Trophoblast cell (in vitro differentiated cells and primary cell): Measurements from ENCODE around the gene HSD17B14.

ENCODE experiments used
- DNase-seq, 2 donors: peaks; one replicate each; pipeline ENCODE4 v3.0.0-alpha.2; 2016
- H2AFZ ChIP-seq: 2 replicates; pipeline ENCODE4 v1.6.1; 2013; ENCODE audit warnings: low read length, moderate library complexity, mild to moderate bottlenecking; ENCODE audit not compliant: insufficient read depth, poor library complexity
- H2AK5ac ChIP-seq: 2 replicates; pipeline ENCODE4 v1.6.1; 2013; ENCODE audit warnings: mild to moderate bottlenecking, low read length
- H2BK120ac ChIP-seq: 2 replicates; pipeline ENCODE4 v1.6.1; 2013; ENCODE audit warnings: low read length, mild to moderate bottlenecking, moderate library complexity; ENCODE audit not compliant: insufficient read depth, poor library complexity
- H2BK12ac ChIP-seq: 2 replicates; pipeline ENCODE4 v1.6.1; 2013; ENCODE audit warnings: mild to moderate bottlenecking, low read length, moderate library complexity
- H2BK5ac ChIP-seq: 2 replicates; pipeline ENCODE4 v1.6.1; 2013; ENCODE audit warnings: low read length, low read depth, moderate library complexity, mild to moderate bottlenecking; ENCODE audit not compliant: poor library complexity
- H3K14ac ChIP-seq: 2 replicates; pipeline ENCODE4 v1.6.1; 2013; ENCODE audit warnings: mild to moderate bottlenecking, low read length
- H3K18ac ChIP-seq: 2 replicates; pipeline ENCODE4 v1.6.1; 2013; ENCODE audit warnings: mild to moderate bottlenecking, low read length
- H3K23ac ChIP-seq: 2 replicates; pipeline ENCODE4 v1.6.1; 2013; ENCODE audit warnings: low read length
- H3K27ac ChIP-seq: 2 replicates; pipeline ENCODE4 v1.5.1; 2013; ENCODE audit warnings: low read depth, mild to moderate bottlenecking, inconsistent platforms, low read length, moderate library complexity
- H3K27me3 ChIP-seq: 2 replicates; pipeline ENCODE4 v1.6.1; 2013; ENCODE audit warnings: inconsistent platforms, mild to moderate bottlenecking, low read length, moderate library complexity; ENCODE audit not compliant: insufficient read depth
- H3K36me3 ChIP-seq, 2 experiments: 1 replicate in 1 of 2; 2 replicates in 1 of 2; pipeline ENCODE4 v1.6.1; 2013; ENCODE audit warnings: low read length in 2 of 2, mild to moderate bottlenecking in 2 of 2, moderate library complexity in 1 of 2; ENCODE audit not compliant: insufficient read depth in 2 of 2, control insufficient read depth in 1 of 2
- H3K4ac ChIP-seq: 2 replicates; pipeline ENCODE4 v1.6.1; 2013; ENCODE audit warnings: low read depth, mild to moderate bottlenecking, low read length, moderate library complexity
- H3K4me1 ChIP-seq, 2 experiments: 1 replicate in 1 of 2; 2 replicates in 1 of 2; pipeline ENCODE4 v1.6.1; 2013; ENCODE audit warnings: low read length in 2 of 2, mild to moderate bottlenecking in 2 of 2, moderate library complexity in 1 of 2; ENCODE audit not compliant: insufficient read depth in 2 of 2, control insufficient read depth in 1 of 2
- H3K4me2 ChIP-seq: 2 replicates; pipeline ENCODE4 v1.6.1; 2013; ENCODE audit warnings: inconsistent platforms, mild to moderate bottlenecking, low read length, moderate library complexity
- H3K4me3 ChIP-seq: 2 replicates; pipeline ENCODE4 v1.5.1; 2013; ENCODE audit warnings: mild to moderate bottlenecking, low read depth, low read length, inconsistent platforms
- H3K79me1 ChIP-seq: one replicate; pipeline ENCODE4 v1.6.1; 2013; ENCODE audit warnings: low read length
- H3K79me2 ChIP-seq: 2 replicates; pipeline ENCODE4 v1.6.1; 2013; ENCODE audit warnings: low read length, mild to moderate bottlenecking; ENCODE audit not compliant: control insufficient read depth, insufficient read depth, poor library complexity
- H3K9ac ChIP-seq: 2 replicates; pipeline ENCODE4 v1.6.1; 2013; ENCODE audit warnings: mild to moderate bottlenecking, low read length
- H3K9me3 ChIP-seq: 2 replicates; pipeline ENCODE4 v1.6.1; 2013; ENCODE audit warnings: low read depth, mild to moderate bottlenecking, control low read depth, inconsistent platforms, low read length; ENCODE audit not compliant: insufficient read depth
- H4K12ac ChIP-seq: 2 replicates; pipeline ENCODE4 v1.6.1; 2013; ENCODE audit warnings: low read depth, mild to moderate bottlenecking, low read length, moderate library complexity
- H4K8ac ChIP-seq: 2 replicates; pipeline ENCODE4 v1.6.1; 2013; ENCODE audit warnings: low read depth, mild to moderate bottlenecking, low read length, moderate library complexity
- H4K91ac ChIP-seq: one replicate; pipeline ENCODE4 v1.6.1; 2013; ENCODE audit warnings: low read depth, mild to moderate bottlenecking, low read length, moderate library complexity
- WGBS: extraction: QIAGEN DNeasy Blood & Tissue Kit; methylation state at CpG from one replicate; pipeline ENCODE4 v1.1.7; 2013; ENCODE audit warnings: missing lambda C conversion rate; ENCODE audit not compliant: insufficient read length, insufficient coverage; ENCODE audit errors: extremely low coverage; 5-methylcytosine and 5-hydroxymethylcytosine counted together

HSD17B14 gene

DNA sequence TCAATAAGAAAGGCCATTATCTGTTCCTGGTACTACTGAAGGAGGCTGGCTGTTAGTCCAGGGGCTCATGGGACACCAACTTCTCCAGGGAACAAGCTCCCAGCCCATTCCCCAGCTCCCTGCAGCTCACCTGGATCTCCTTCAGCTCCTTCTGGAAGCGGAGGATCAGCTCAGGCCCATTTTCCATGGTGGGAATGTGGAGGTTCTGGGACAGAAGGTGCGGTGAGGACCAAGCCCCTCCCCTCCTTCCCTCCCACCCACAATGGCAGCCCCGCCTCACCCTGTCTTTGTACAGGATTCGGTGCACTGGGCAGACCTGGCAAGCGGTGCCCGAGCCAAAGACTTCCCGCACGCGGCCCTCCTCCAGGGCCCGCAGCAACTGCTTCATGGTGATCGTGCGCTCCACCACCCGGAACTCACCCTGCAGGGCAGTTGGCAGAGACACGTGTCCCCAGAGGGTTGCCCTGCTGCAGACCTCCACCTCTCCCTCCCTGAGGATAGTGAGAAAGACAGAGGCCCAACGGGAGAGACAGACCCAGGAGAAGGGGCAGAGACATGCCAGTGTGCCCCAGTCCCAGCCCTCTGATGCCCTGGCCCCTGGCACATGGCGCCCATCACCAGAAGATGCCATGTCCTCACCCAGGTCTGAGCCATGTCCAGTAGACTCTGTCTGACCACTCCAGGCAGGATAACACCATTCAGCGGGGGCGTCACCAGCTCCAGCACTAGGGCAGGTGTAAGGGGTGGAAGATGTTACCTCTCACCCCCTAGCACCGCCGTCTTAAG, 39.8 kb downstream of the HSD17B14 start:
- Histone ChIP-seq H2BK120ac (no peak overlapping the region), H4K8ac (peak overlapping the region; percentile 59), H3K18ac (no peak overlapping the region), H2BK12ac (no peak overlapping the region), H3K79me2 (no peaks in the 10 kb centered on the region), H3K4me1 (peaks cover 3% of the 10 kb centered on the region in 2 experiments), H3K79me1 (peaks cover 5% of the 10 kb centered on the region), H3K14ac (no peak overlapping the region), H4K91ac (no peak overlapping the region), H2AK5ac (no peak overlapping the region), H2AFZ (no peak overlapping the region), H3K4me2 (no peak overlapping the region), H3K4ac (no peak overlapping the region), H4K12ac (no peak overlapping the region), H3K36me3 (no peaks in the 10 kb centered on the region), H3K27me3 (no peaks in the 10 kb centered on the region), H3K9ac (no peak overlapping the region), H3K23ac (no peak overlapping the region), H3K27ac (no peak overlapping the region), H2BK5ac (no peak overlapping the region), H3K4me3 (no peak overlapping the region), H3K9me3 (no peaks in the 10 kb centered on the region)
- DNase-seq, result no peak
- WGBS, result no CpG with 5 or more reads among the region's 20 CpGs

DNA sequence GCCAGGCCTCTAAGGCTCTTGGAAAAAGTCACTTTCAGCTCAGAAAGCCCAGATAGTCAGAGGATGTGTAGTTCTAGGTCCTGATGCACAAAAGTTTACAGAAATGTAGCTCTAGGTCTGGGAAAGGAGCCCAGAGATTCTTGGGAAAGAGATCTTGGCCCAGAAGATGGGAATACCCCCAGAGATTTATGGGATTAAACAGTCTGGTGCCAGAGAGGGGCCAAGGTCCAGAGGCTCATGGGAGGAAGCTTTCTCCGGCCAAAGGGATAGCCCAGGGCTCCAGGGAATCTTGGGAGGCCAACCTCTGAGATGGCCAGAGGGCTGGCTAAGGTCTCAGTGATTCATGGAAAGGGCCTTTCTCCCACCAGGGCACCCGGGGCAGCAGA, 40.6 kb downstream of the HSD17B14 start:
- Histone ChIP-seq H4K12ac (no peak overlapping the region), H3K14ac (no peak overlapping the region), H2AFZ (no peak overlapping the region), H3K4ac (no peak overlapping the region), H3K27ac (no peak overlapping the region), H3K36me3 (no peaks in the 10 kb centered on the region), H2AK5ac (no peak overlapping the region), H3K27me3 (no peaks in the 10 kb centered on the region), H2BK12ac (no peak overlapping the region), H3K23ac (no peak overlapping the region), H4K91ac (no peak overlapping the region), H3K79me1 (peaks cover 5% of the 10 kb centered on the region), H4K8ac (peak overlapping the region; percentile 59), H3K9me3 (no peaks in the 10 kb centered on the region), H3K4me1 (peaks cover 3% of the 10 kb centered on the region in 2 experiments), H3K79me2 (no peaks in the 10 kb centered on the region), H2BK120ac (no peak overlapping the region), H3K9ac (no peak overlapping the region), H3K4me3 (no peak overlapping the region), H3K18ac (no peak overlapping the region), H3K4me2 (no peak overlapping the region), H2BK5ac (no peak overlapping the region)
- no CpG with 5 or more reads among the region's 2 CpGs for WGBS
- DNase-seq, result no peak

DNA sequence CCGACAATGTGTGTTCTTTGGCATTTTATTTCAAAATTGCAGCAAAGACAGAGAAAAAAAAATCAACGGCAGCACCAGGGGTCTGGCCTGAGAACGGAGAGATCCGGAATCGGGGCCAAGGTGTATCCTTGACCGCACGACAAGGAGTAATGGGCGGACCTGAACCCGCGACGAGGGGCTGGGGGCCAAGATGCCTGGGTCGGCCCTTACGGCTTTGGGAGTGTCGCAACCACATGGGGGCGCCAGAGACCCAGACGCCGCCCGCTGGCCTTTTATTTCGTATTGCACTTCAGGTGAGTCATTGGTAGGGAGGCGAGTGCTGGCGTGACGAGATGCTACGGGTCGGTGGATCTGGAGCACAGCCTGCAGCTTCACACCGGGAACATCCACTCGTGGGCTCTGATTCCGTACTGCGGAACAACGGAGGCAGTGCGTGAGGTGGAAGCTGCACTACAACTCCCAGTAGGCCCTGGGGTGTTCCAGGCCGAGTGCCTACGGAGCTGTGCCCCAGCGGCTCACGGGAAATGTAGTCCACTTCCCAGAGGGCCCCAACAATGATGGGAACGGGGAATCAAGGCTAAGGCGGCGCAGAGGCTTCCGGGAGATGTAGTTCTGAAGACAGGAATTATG, 41.1 kb downstream of the HSD17B14 start:
- Histone ChIP-seq H3K79me2 (no peaks in the 10 kb centered on the region), H3K27me3 (no peaks in the 10 kb centered on the region), H3K4me2 (peak overlapping the region; percentile 61)

DNA sequence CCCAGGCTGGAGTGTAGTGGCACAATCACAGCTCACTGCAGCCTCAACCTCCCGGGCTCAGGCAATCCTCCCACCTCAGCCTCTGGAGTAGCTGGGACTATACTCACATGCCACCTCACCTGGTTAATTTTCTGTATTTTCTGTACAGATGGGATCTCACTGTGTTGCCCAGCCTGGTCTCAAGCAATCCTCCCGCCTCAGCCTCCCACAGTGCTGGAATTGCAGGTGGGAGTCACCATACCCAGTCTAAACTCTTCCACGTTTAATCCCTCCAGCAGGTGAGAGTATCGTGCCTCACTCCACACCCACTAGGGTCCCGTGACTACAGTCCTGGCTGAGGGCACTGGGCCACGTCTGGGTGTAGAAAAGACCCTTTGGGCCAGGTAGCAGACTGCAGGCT, 42.0 kb downstream of the HSD17B14 start:
- H2BK12ac ChIP-seq, result no peak overlapping the region
- H2AFZ ChIP-seq, result no peak overlapping the region
- H4K8ac ChIP-seq, result peak overlapping the region; percentile 34
- H3K4me2 ChIP-seq, result no peak overlapping the region
- H3K4me3 ChIP-seq, result no peak overlapping the region
- H3K36me3 ChIP-seq, result no peaks in the 10 kb centered on the region
- no peak overlapping the region for H2BK120ac ChIP-seq
- H3K23ac ChIP-seq, result no peak overlapping the region
- H2AK5ac ChIP-seq, result peak overlapping the region; percentile 60
- peak overlapping the region; percentile 6 for H4K12ac ChIP-seq
- no peak overlapping the region for H3K14ac ChIP-seq
- H3K79me2 ChIP-seq, result no peaks in the 10 kb centered on the region
- H3K4ac ChIP-seq, result no peak overlapping the region
- H3K18ac ChIP-seq, result no peak overlapping the region
- H3K9ac ChIP-seq, result no peak overlapping the region
- no CpG with 5 or more reads among the region's 6 CpGs for WGBS
- H3K27me3 ChIP-seq, result no peaks in the 10 kb centered on the region
- DNase-seq, result no peak
- H4K91ac ChIP-seq, result peak overlapping the region; percentile 1
- peaks cover 3% of the 10 kb centered on the region in 2 experiments for H3K4me1 ChIP-seq
- H3K79me1 ChIP-seq, result peaks cover 5% of the 10 kb centered on the region
- H2BK5ac ChIP-seq, result no peak overlapping the region
- H3K27ac ChIP-seq, result no peak overlapping the region
- no peaks in the 10 kb centered on the region for H3K9me3 ChIP-seq

More for the DNA sequence above, 41.1 kb downstream of the HSD17B14 start:
- peak overlapping the region; percentile 71 for H4K12ac ChIP-seq
- H2BK5ac ChIP-seq, result no peak overlapping the region
- peak overlapping the region; percentile 3 for H2AFZ ChIP-seq
- H2BK120ac ChIP-seq, result no peak overlapping the region
- H4K91ac ChIP-seq, result peak overlapping the region; percentile 1
- H3K79me1 ChIP-seq, result peaks cover 5% of the 10 kb centered on the region
- peak overlapping the region; percentile 72 for H3K4me3 ChIP-seq
- no peak overlapping the region for H3K23ac ChIP-seq
- peaks cover 3% of the 10 kb centered on the region in 2 experiments for H3K4me1 ChIP-seq
- no peaks in the 10 kb centered on the region for H3K9me3 ChIP-seq
- no peak overlapping the region for H3K27ac ChIP-seq
- H3K36me3 ChIP-seq, result no peaks in the 10 kb centered on the region
- no peak overlapping the region for H3K18ac ChIP-seq
- no peak overlapping the region for H3K4ac ChIP-seq
- H4K8ac ChIP-seq, result peak overlapping the region; percentile 34
- H3K9ac ChIP-seq, result no peak overlapping the region
- peak overlapping the region; percentile 8 for H3K14ac ChIP-seq
- H2BK12ac ChIP-seq, result no peak overlapping the region
- H2AK5ac ChIP-seq, result no peak overlapping the region
- no CpG with 5 or more reads among the region's 38 CpGs for WGBS
- peak; percentile 83 to 91 for DNase-seq
